Measurements from ENCODE around the gene IGDCC3.

DNA sequence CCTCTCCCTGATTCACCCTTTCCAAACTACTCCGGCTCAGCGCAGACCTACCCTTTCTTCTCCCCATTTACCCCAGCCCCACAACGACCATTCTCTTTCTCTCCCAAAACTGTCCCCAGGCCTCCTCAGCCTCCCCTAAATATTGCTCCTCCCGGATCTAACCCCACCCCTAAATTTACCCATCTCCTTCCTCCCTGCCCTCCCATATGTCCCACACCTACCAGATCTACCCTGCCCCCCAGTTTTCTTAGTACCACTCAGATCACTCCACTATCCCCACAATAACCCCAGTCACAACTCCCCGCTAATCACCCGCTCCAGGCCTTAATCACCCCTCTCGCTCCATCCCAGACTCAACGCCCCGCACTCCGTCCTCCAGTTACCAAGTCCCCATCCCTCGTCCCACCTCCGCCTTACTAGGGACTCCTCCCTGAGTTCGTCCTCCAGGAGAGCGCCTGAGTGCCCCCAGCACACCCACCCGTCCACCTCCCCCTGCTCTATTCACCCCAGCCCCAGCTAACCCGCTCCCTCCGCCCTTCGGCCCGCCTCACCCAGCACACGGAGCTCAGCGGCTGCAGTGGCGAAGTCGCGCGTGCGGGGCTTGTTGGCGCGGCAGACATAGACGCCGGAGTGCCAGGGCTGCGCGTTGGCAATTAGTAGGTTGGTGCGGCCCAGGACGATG, 18.6 kb upstream of the IGDCC3 start:
- TF ChIP-seq, protein P1, sequence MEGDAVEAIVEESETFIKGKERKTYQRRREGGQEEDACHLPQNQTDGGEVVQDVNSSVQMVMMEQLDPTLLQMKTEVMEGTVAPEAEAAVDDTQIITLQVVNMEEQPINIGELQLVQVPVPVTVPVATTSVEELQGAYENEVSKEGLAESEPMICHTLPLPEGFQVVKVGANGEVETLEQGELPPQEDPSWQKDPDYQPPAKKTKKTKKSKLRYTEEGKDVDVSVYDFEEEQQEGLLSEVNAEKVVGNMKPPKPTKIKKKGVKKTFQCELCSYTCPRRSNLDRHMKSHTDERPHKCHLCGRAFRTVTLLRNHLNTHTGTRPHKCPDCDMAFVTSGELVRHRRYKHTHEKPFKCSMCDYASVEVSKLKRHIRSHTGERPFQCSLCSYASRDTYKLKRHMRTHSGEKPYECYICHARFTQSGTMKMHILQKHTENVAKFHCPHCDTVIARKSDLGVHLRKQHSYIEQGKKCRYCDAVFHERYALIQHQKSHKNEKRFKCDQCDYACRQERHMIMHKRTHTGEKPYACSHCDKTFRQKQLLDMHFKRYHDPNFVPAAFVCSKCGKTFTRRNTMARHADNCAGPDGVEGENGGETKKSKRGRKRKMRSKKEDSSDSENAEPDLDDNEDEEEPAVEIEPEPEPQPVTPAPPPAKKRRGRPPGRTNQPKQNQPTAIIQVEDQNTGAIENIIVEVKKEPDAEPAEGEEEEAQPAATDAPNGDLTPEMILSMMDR (IDR thresholded peaks at IDR 0.05) = no peak
- no peak for TF ChIP-seq POLR2A (IDR thresholded peaks at IDR 0.05)

Data from body of pancreas (tissue), 4 donors.